Measurements from ENCODE around the gene ILKAP. TPM values are rescaled to one million over a fixed set of nuclear protein-coding genes. Genes with fewer than 3 reads are reported as not detected.
A peak's percentile ranks its signal among the peaks of the same experiment; 100 is the strongest.

ILKAP gene
- total RNA-seq, 1 experiment from 2014 or later, result 50.7 TPM

DNA sequence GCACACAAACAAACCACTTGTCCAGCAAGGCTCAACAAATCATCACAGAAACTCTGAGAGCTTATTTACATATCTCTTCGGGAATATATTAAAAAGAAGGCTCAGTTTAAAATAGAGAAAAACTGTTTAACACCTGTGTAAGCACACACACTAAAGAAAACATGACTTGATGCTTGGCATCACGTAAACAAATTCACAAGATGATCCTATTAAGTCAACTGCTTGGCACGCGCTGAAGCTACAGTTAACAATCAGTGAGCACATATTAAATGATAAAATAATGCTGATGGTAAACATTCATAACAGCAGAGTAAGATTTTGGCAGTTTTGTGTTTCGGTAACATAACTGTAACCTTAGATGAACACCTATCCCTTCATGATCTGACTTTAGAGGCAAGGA lies 40.7 kb upstream of the ILKAP start:
- Histone ChIP-seq H2AFZ (ENCODE audit: low read length) (no peak overlapping the region), H3K27me3 (ENCODE audit: low read length) (no peaks in the 10 kb centered on the region), H3K27ac (ENCODE audit: low read length) (no peak overlapping the region), H3K9me2 (replicated peaks; ENCODE audit: insufficient read depth, low read length) (no peaks in the 10 kb centered on the region), H3K79me2 (ENCODE audit: low read length) (no peaks in the 10 kb centered on the region), H3K4me2 (ENCODE audit: low read depth, low read length, poor library complexity, severe bottlenecking) (no peak overlapping the region), H3K36me3 (ENCODE audit: insufficient read depth, low read length) (peaks cover 12% of the 10 kb centered on the region), H3K4me1 (ENCODE audit: low read length) (peaks cover 10% of the 10 kb centered on the region), H3K9me3 (ENCODE audit: low read length) (no peaks in the 10 kb centered on the region), H3K9ac (ENCODE audit: low read length) (no peak overlapping the region), H3K4me3 (ENCODE audit: low read length) (no peak overlapping the region), H4K20me1 (ENCODE audit: insufficient read depth, low read depth, low read length) (no peaks in the 10 kb centered on the region)
- DNase-seq, result no peak

DNA sequence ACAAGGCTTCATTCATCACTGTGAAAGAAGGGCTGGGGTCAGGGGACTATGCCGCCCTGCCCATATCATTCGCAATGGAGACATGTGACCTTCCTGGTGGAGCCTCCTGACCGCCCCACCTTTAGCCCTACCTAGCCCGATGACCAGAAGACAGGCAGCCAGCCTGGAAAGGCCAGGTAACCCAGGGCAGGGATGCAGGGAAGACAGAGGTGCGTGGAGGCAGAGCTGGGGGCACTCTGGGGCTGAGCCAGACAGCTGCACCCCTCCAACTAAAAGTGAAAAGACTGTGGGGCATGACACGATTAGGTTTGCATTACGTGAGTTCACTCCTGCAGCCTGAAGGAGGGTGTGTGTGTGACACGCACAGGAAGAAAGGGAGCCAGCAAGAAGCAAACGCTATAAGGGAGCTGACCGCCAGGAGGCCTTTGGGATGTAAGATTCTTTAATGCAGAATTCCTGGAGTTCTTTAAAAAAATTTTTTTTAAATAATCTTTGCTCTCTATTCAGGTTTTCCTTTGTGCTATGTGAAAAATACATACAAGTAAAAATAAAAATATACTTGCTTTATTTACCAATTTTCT lies 40.1 kb upstream of the ILKAP start:
- Histone ChIP-seq H3K4me2 (ENCODE audit: low read depth, low read length, poor library complexity, severe bottlenecking) (no peak overlapping the region), H4K20me1 (ENCODE audit: insufficient read depth, low read depth, low read length) (no peaks in the 10 kb centered on the region), H3K9me2 (replicated peaks; ENCODE audit: insufficient read depth, low read length) (no peaks in the 10 kb centered on the region), H3K4me1 (ENCODE audit: low read length) (peaks cover 10% of the 10 kb centered on the region), H3K9me3 (ENCODE audit: low read length) (no peaks in the 10 kb centered on the region), H3K27me3 (ENCODE audit: low read length) (no peaks in the 10 kb centered on the region), H3K9ac (ENCODE audit: low read length) (no peak overlapping the region), H3K36me3 (ENCODE audit: insufficient read depth, low read length) (peaks cover 12% of the 10 kb centered on the region), H2AFZ (ENCODE audit: low read length) (no peak overlapping the region), H3K27ac (ENCODE audit: low read length) (no peak overlapping the region), H3K4me3 (ENCODE audit: low read length) (no peak overlapping the region), H3K79me2 (ENCODE audit: low read length) (no peaks in the 10 kb centered on the region)
- no peak for DNase-seq

DNA sequence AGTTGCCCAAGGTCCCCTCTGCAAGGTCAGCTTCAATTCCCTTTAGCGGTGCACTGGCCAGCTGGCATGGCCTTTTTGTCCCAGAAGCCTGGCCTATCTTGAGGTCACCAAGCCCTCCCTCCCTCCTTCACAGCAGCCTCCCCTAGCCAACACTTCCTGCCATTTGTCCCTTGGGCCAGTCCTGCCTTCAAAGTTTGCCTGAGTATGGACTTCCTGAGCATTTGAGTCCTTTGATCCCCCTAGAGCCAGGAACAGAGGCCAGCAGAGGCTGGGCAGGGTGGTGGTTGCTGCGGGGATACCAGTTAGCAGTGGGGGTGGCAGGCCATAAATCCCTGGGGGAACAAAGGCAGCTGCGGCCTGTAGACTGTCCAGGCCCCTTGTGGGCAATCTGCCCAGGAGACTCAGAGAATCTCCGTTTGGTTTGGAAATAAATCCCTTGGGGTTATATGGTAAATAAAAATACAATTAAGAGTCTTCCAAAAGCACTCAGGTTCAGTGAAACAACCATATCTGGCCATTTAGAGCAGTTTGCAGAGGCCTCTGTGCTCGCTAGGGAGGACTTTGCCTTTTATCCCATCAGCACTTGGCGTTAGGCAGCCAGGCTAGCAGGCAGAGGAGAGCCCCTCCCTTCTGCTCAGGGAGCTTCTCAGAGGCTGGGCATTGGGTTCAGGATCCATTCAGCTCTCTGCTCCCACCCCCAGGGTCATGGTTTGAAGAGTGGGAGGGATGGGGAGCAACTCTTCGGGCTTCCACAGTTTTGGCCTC lies 39.4 kb upstream of the ILKAP start:
- Histone ChIP-seq H3K27ac (ENCODE audit: low read length) (no peak overlapping the region), H3K4me1 (ENCODE audit: low read length) (peaks cover 10% of the 10 kb centered on the region), H3K36me3 (ENCODE audit: insufficient read depth, low read length) (peaks cover 12% of the 10 kb centered on the region), H3K4me2 (ENCODE audit: low read depth, low read length, poor library complexity, severe bottlenecking) (no peak overlapping the region), H4K20me1 (ENCODE audit: insufficient read depth, low read depth, low read length) (no peaks in the 10 kb centered on the region), H3K9me2 (replicated peaks; ENCODE audit: insufficient read depth, low read length) (no peaks in the 10 kb centered on the region), H3K9ac (ENCODE audit: low read length) (no peak overlapping the region), H3K4me3 (ENCODE audit: low read length) (no peak overlapping the region), H2AFZ (ENCODE audit: low read length) (no peak overlapping the region), H3K9me3 (ENCODE audit: low read length) (no peaks in the 10 kb centered on the region), H3K27me3 (ENCODE audit: low read length) (no peaks in the 10 kb centered on the region), H3K79me2 (ENCODE audit: low read length) (no peaks in the 10 kb centered on the region)
- no peak for DNase-seq

DNA sequence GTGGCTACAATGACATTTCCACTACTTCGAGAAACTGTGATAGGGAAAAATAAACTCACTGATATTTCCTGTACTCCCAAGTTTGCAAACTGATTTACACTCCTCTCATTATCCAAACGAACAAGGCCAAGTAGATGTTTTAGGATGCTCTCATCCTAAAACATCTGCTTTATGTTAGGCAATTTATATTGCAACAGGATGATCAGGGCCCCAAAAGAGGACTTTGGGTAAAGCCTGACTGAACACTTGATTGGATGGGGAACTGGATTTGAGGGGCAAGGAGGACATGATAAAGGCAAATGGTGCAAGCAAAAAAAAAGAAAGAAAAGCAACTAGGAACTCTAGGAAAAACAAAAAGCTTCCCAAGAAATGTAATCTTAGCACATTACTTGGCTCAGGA lies 38.5 kb upstream of the ILKAP start:
- no peaks in the 10 kb centered on the region for H3K27me3 ChIP-seq (ENCODE audit: low read length)
- no peak overlapping the region for H2AFZ ChIP-seq (ENCODE audit: low read length)
- no peaks in the 10 kb centered on the region for H3K79me2 ChIP-seq (ENCODE audit: low read length)
- peaks cover 12% of the 10 kb centered on the region for H3K36me3 ChIP-seq (ENCODE audit: insufficient read depth, low read length)
- no peaks in the 10 kb centered on the region for H3K9me2 ChIP-seq (replicated peaks; ENCODE audit: insufficient read depth, low read length)
- H3K4me3 ChIP-seq (ENCODE audit: low read length), result no peak overlapping the region
- no peak overlapping the region for H3K4me2 ChIP-seq (ENCODE audit: low read depth, low read length, poor library complexity, severe bottlenecking)
- no peaks in the 10 kb centered on the region for H4K20me1 ChIP-seq (ENCODE audit: insufficient read depth, low read depth, low read length)
- H3K4me1 ChIP-seq (ENCODE audit: low read length), result peaks cover 10% of the 10 kb centered on the region
- no peak overlapping the region for H3K9ac ChIP-seq (ENCODE audit: low read length)
- no peaks in the 10 kb centered on the region for H3K9me3 ChIP-seq (ENCODE audit: low read length)
- DNase-seq, result no peak
- no peak overlapping the region for H3K27ac ChIP-seq (ENCODE audit: low read length)

DNA sequence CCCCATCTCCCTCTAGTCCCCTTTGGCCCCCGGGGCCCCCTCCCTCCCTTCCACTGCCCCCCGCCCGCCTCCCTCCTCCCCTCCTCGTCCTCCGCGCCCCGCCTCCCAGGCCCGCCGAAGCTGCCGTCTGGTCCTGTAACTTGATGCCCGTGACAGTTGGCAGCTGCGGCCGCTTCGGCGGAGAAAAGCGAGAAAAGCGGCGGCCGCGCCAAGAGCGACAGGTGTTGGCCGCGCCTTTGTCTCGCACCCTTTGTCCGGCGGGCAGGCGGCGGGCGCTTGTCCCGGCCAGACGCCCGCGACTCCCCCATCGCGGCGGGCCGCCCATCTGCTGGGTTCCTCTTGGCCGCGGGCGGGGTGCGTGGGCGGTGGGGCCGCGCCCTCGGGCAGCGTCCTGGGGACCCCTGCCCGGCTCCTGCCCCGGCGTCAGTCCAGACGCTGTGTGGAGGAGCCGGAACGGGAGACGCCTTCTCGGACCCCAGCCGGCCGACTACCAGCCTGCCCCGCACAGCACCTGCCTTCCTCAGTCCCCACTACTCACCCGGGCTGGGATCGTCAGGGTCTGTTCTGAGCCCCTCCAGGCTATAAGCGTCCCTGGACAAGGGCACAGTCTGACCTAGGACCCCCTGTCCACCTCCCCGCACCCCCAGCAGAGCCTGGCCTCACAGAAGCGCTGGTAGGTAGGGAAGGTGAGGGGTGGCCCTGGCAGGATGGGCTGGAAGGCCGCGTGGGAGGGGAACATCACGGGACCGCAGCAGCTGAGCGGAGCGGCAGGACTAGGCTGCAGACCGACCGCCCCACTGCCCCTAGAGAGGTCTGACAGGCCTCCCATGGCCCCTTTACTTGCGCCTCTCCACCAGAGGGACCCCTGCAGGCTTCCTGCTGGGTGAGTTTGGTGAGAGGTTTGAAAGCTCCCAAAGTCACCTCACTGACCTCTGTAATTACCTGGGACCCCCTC lies 37.5 kb upstream of the ILKAP start:
- no peaks in the 10 kb centered on the region for H3K9me2 ChIP-seq (replicated peaks; ENCODE audit: insufficient read depth, low read length)
- H4K20me1 ChIP-seq (ENCODE audit: insufficient read depth, low read depth, low read length), result no peaks in the 10 kb centered on the region
- no peak overlapping the region for H3K27ac ChIP-seq (ENCODE audit: low read length)
- peaks cover 10% of the 10 kb centered on the region for H3K4me1 ChIP-seq (ENCODE audit: low read length)
- no peaks in the 10 kb centered on the region for H3K9me3 ChIP-seq (ENCODE audit: low read length)
- H3K27me3 ChIP-seq (ENCODE audit: low read length), result no peaks in the 10 kb centered on the region
- H3K4me2 ChIP-seq (ENCODE audit: low read depth, low read length, poor library complexity, severe bottlenecking), result no peak overlapping the region
- H3K9ac ChIP-seq (ENCODE audit: low read length), result no peak overlapping the region
- no peak overlapping the region for H3K4me3 ChIP-seq (ENCODE audit: low read length)
- peak; percentile 74 for DNase-seq
- H3K79me2 ChIP-seq (ENCODE audit: low read length), result no peaks in the 10 kb centered on the region
- H3K36me3 ChIP-seq (ENCODE audit: insufficient read depth, low read length), result peaks cover 9% of the 10 kb centered on the region
- H2AFZ ChIP-seq (ENCODE audit: low read length), result no peak overlapping the region

DNA sequence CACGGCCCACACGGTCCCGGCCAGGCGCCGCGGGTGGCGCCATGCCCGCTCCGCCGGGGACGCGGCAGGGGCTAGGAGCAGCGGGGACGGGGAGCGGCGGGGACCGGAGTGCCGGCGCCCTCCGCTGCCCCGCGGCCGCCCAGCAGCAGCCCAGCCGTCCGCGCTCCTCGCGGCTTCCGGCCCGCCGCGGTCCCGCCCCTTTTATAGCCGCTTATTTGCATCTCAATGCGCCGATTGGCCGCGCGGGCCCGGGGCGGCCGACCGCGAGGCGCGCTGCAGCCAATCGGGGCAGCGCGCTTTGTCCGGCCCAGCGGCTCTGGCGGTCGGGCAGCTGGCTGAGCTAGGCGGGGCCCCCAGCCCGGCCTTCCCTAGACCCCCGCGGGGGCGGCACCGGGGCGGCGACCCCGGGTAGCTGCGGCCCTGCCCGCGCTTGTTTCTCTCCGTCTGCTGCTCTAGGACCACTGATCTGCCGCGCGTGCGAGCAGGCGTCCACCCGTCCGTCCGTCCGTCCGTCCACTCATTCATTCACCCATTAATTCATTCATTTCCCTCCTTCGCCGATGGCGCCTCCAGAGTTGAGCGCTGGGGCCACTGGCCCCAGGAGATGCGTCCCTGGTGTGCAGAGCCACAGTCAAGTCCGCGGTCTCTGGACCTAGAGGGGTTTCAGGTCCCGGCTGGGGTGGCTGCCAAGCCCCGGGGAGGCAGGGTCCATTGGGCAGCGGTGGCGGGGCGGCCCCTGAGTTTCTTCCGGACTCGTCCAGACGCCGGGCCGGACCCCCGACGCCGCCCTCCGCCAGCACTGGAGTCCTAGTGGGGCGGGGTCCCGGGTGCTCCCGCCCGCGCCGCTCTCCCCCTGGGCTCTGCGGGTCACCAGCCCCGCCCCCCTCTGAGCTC lies 36.6 kb upstream of the ILKAP start, which contains the start of gene HES6:
Gene HES6 (minus strand): TSS at position 176 of the 894 bp plus-strand sequence. CDS start 133 bp downstream, at position 43.
- Histone ChIP-seq H3K4me1 (ENCODE audit: low read length) (peaks cover 10% of the 10 kb centered on the region), H3K4me3 (ENCODE audit: low read length) (peak within 1 kb of the TSS; percentile 59; the same call in 1 of the 2 replicates), H4K20me1 (ENCODE audit: insufficient read depth, low read depth, low read length) (no peaks in the 10 kb centered on the region), H3K9me3 (ENCODE audit: low read length) (no peaks in the 10 kb centered on the region), H3K9me2 (replicated peaks; ENCODE audit: insufficient read depth, low read length) (no peaks in the 10 kb centered on the region), H3K79me2 (ENCODE audit: low read length) (no peaks in the 10 kb centered on the region), H2AFZ (ENCODE audit: low read length) (no peak within 1 kb of the TSS), H3K27ac (ENCODE audit: low read length) (no peak within 1 kb of the TSS), H3K36me3 (ENCODE audit: insufficient read depth, low read length) (peaks cover 6% of the 10 kb centered on the region; the same call in 1 of the 2 replicates), H3K27me3 (ENCODE audit: low read length) (no peaks in the 10 kb centered on the region), H3K4me2 (ENCODE audit: low read depth, low read length, poor library complexity, severe bottlenecking) (peak within 1 kb of the TSS; percentile 61), H3K9ac (ENCODE audit: low read length) (peak within 1 kb of the TSS; percentile 63)
- DNase-seq, result peak; percentile 91

DNA sequence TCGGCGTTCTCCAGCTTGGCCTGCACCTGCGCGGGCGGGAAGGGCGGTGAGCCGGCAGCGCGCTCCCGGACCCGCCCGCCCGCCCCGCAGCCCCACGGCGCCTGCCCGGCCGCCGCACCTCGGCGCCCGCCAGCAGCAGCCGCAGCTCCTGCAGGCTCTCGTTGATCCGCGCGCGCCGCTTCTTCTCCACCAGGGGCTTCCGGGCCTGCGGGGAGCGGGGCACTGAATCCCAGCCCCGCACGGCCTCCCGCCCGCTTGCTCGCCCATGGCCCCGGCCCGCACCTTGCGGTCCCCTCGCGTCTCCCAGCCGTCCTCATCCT lies 36.0 kb upstream of the ILKAP start:
- Histone ChIP-seq H4K20me1 (ENCODE audit: insufficient read depth, low read depth, low read length) (no peaks in the 10 kb centered on the region), H3K4me1 (ENCODE audit: low read length) (peaks cover 12% of the 10 kb centered on the region), H3K4me2 (ENCODE audit: low read depth, low read length, poor library complexity, severe bottlenecking) (peak overlapping the region; percentile 61), H3K27me3 (ENCODE audit: low read length) (no peaks in the 10 kb centered on the region), H3K9ac (ENCODE audit: low read length) (peak overlapping the region; percentile 63), H3K4me3 (ENCODE audit: low read length) (peak overlapping the region; percentile 59; the same call in 1 of the 2 replicates), H3K9me3 (ENCODE audit: low read length) (no peaks in the 10 kb centered on the region), H3K79me2 (ENCODE audit: low read length) (no peaks in the 10 kb centered on the region), H3K9me2 (replicated peaks; ENCODE audit: insufficient read depth, low read length) (no peaks in the 10 kb centered on the region), H3K36me3 (ENCODE audit: insufficient read depth, low read length) (peaks cover 6% of the 10 kb centered on the region; the same call in 1 of the 2 replicates), H3K27ac (ENCODE audit: low read length) (no peak overlapping the region), H2AFZ (ENCODE audit: low read length) (no peak overlapping the region)
- no peak for DNase-seq
